Endothelial cell of umbilical vein (primary cell): ENCODE data around the gene DNAI1. TPM values are rescaled to one million over a fixed set of nuclear protein-coding genes. Genes with fewer than 3 reads are reported as not detected.

ENCODE experiments used
- BruUV-seq: library from RNA; stranded (reverse); fragments of 400-500 nt; replicated peaks from 2 replicates; lab custom pipeline; 2021; lab: Mats Ljungman, UMichigan
- CTCF ChIA-PET: fragments of 300-600, 350-600 bp; sonication (Branson Sonifier 250); formaldehyde crosslinking; loops from one replicate; lab custom pipeline; 2021; ENCODE audit warnings: antibody characterized with exemption, inconsistent platforms; lab: Charles Lee
- POLR2A ChIA-PET: fragments of 300-600, 350-600 bp; sonication (Branson Sonifier 250); formaldehyde crosslinking; loops from one replicate; lab custom pipeline; 2021; ENCODE audit warnings: antibody characterized with exemption, inconsistent platforms; lab: Charles Lee
- DNase-seq: peaks from one replicate; pipeline ENCODE4 v3.0.0-alpha.2; 2011; ENCODE audit warnings: low read depth, low spot score
- FAIRE-seq: peaks from 2 replicates; lab custom pipeline; 2011; peaks lifted over from hg19 to GRCh38; lab: Jason Lieb, UNC
- H2AFZ ChIP-seq: 2 replicates; pipeline ENCODE4 v1.6.0; 2012; ENCODE audit warnings: low read depth, low read length, control low read depth, inconsistent platforms
- H3K27ac ChIP-seq: 2 replicates; pipeline ENCODE4 v1.5.1; 2011; ENCODE audit warnings: low read depth, mild to moderate bottlenecking, control low read depth, low read length, moderate library complexity; ENCODE audit not compliant: insufficient read depth
- H3K27me3 ChIP-seq, 2 experiments: 2 replicates each; pipeline versions ENCODE4 v1.6.0 to v1.6.1; 2011; ENCODE audit warnings: low read length in 2 of 2, mixed read lengths in 1 of 2; ENCODE audit not compliant: control insufficient read depth in 2 of 2, insufficient read depth in 2 of 2
- H3K36me3 ChIP-seq, 2 experiments: 2 replicates in 1 of 2; 3 replicates in 1 of 2; pipeline ENCODE4 v1.5.1; 2011; ENCODE audit warnings: low read length in 2 of 2, mild to moderate bottlenecking in 1 of 2, moderate library complexity in 1 of 2; ENCODE audit not compliant: control insufficient read depth in 2 of 2, insufficient read depth in 2 of 2; ENCODE audit errors: extremely low read depth in 1 of 2
- H3K4me1 ChIP-seq: 3 replicates; pipeline ENCODE4 v1.5.1; 2011; ENCODE audit warnings: mild to moderate bottlenecking, low read length; ENCODE audit not compliant: control insufficient read depth, insufficient read depth; ENCODE audit errors: extremely low read depth
- H3K4me2 ChIP-seq: 2 replicates; pipeline ENCODE4 v1.6.1; 2011; ENCODE audit warnings: low read length, control low read depth, mixed read lengths; ENCODE audit not compliant: insufficient read depth
- H3K4me3 ChIP-seq, 3 experiments: fragments of 200-600 bp in 1 of 3; sonication (generic), shearing (Covaris generic) in 1 of 3; replicated peaks in 1 of 3; 2 replicates each; pipeline ENCODE4 v1.5.1; 2011 to 2016; ENCODE audit warnings: control low read depth in 3 of 3, low read length in 3 of 3, mild to moderate bottlenecking in 2 of 3, inconsistent platforms in 1 of 3, low read depth in 1 of 3, moderate library complexity in 1 of 3; ENCODE audit not compliant: insufficient read depth in 1 of 3
- H3K79me2 ChIP-seq: 2 replicates; pipeline ENCODE4 v1.6.0; 2012; ENCODE audit warnings: low read length, inconsistent platforms; ENCODE audit not compliant: control insufficient read depth, insufficient read depth
- H3K9ac ChIP-seq: replicated peaks from 2 replicates; pipeline ENCODE3; 2011; ENCODE audit warnings: low read length, control low read depth; ENCODE audit not compliant: insufficient read depth; ENCODE audit errors: extremely low read depth
- H3K9me1 ChIP-seq: replicated peaks from 3 replicates; pipeline ENCODE4 v1.6.0; 2011; ENCODE audit warnings: mild to moderate bottlenecking, low read length; ENCODE audit not compliant: control insufficient read depth, insufficient read depth; ENCODE audit errors: extremely low read depth
- H3K9me3 ChIP-seq: replicated peaks from 2 replicates; pipeline ENCODE4 v1.5.1; 2012; ENCODE audit warnings: low read length, inconsistent platforms; ENCODE audit not compliant: control insufficient read depth, insufficient read depth
- H4K20me1 ChIP-seq: replicated peaks from 2 replicates; pipeline ENCODE3; 2011; ENCODE audit warnings: mild to moderate bottlenecking, low read length; ENCODE audit not compliant: control insufficient read depth, insufficient read depth; ENCODE audit errors: extremely low read depth
- EZH2 ChIP-seq: IDR thresholded peaks from 2 replicates; pipeline ENCODE4 v1.6.1; 2012; ENCODE audit warnings: borderline replicate concordance, low read depth, mild to moderate bottlenecking, moderate library complexity, low read length, inconsistent platforms; ENCODE audit not compliant: severe bottlenecking
- FOS ChIP-seq: IDR thresholded peaks from 2 replicates; pipeline ENCODE4 v1.6.1; 2011; ENCODE audit warnings: mild to moderate bottlenecking, low read length, moderate library complexity, borderline replicate concordance; ENCODE audit not compliant: insufficient read depth
- GATA2 ChIP-seq: IDR thresholded peaks from 2 replicates; pipeline ENCODE4 v1.7.0; 2011; ENCODE audit warnings: low read depth, mild to moderate bottlenecking, moderate library complexity, mixed read lengths, low read length; ENCODE audit not compliant: insufficient read length, insufficient read depth
- JUN ChIP-seq: IDR thresholded peaks from 2 replicates; pipeline ENCODE4 v1.6.1; 2011; ENCODE audit warnings: borderline replicate concordance, low read depth; ENCODE audit not compliant: insufficient read length, insufficient read depth
- MAX ChIP-seq: IDR thresholded peaks from 2 replicates; pipeline ENCODE4 v1.6.1; 2011; ENCODE audit not compliant: insufficient read depth, insufficient read length
- MYC ChIP-seq: IDR thresholded peaks from one replicate; pipeline ENCODE4 v1.6.1; 2011; ENCODE audit warnings: mild to moderate bottlenecking, low read depth, low read length
- POLR2A ChIP-seq: IDR thresholded peaks from 2 replicates; pipeline ENCODE4 v1.6.1; 2012; ENCODE audit warnings: low read depth, mild to moderate bottlenecking, control low read depth, low read length
- POLR2AphosphoS5 ChIP-seq: IDR thresholded peaks from 2 replicates; pipeline ENCODE4 v1.6.1; 2012; ENCODE audit warnings: low read depth, mild to moderate bottlenecking, control low read depth, low read length, moderate library complexity; ENCODE audit not compliant: insufficient read depth
- dilution Hi-C: fragments of 300-500 bp; cut with MboI; formaldehyde crosslinking; loops from one replicate; pipeline ENCODE4 v1.15.0; 2019; ENCODE audit warnings: low sequenced_read_pairs; ENCODE audit not compliant: extremely low pct_ligation_motif_present
- intact Hi-C: fragments of 100-400 bp; cut with micrococcal nuclease; formaldehyde crosslinking; loops from one replicate; pipeline ENCODE4 v1.10.0; 2022
- polyA plus RNA-seq, 4 experiments: library from polyadenylated mRNA; depleted of rRNA in 3 of 4; stranded (reverse) in 3 of 4; unstranded in 1 of 4; fragments of >200 nt; gene quantifications; 2 replicates each; pipeline versions ENCODE4 v1.2.1 to v1.2.3, GENCODE V29; 2011 to 2012; ENCODE audit warnings: missing spikeins in 1 of 4
- total RNA-seq: library from RNA; stranded (reverse); gene quantifications from 2 replicates; pipeline ENCODE4 v1.2.3, GENCODE V29; 2021
- TF ChIP-seq, protein P1 (sequence below), 2 donors: IDR thresholded peaks; 1 replicate in 1 of 2; 2 replicates in 1 of 2; pipeline ENCODE4 v1.5.1; 2011; ENCODE audit warnings: low read length in 2 of 2, mild to moderate bottlenecking in 2 of 2, moderate library complexity in 2 of 2, control low read depth in 1 of 2, inconsistent platforms in 1 of 2, low read depth in 1 of 2; ENCODE audit not compliant: insufficient read depth in 1 of 2; ENCODE audit errors: extremely low read depth in 1 of 2

DNAI1 gene
- total and polyA plus RNA-seq, 2 donors (not counting 3 experiments of a cell fraction or from before 2014, with no cell fraction given): not detected

DNA sequence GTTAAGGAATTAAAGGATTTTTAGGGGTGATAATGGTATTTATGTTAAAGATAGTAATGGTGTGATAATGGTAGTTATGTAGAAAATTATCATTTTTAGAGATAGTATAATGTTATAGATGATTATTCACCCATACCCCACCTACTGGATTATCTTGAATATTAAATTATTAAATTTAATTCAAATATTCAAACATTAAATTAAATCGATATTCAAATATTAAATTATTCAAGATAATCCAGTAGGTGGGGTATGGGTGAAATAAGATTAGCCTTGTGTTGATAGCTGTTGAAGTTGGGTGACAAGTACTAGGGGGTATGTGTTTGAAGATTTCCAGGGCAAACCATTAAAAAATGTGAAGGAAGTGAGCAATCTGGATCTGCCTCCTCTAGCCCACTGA is 15.8 kb upstream of the DNAI1 start:
- Histone ChIP-seq H3K4me1 (peaks cover 28% of the 10 kb centered on the region), H3K9ac (no peak overlapping the region), H3K4me2 (no peak overlapping the region), H3K36me3 (no peaks in the 10 kb centered on the region), H4K20me1 (no peaks in the 10 kb centered on the region), H3K9me3 (no peaks in the 10 kb centered on the region), H3K4me3 (no peak overlapping the region), H2AFZ (no peak overlapping the region), H3K27ac (no peak overlapping the region), H3K27me3 (no peaks in the 10 kb centered on the region), H3K79me2 (peaks cover 13% of the 10 kb centered on the region), H3K9me1 (no peaks in the 10 kb centered on the region)
- CTCF ChIA-PET: interaction anchor here (1.1 to 4.9 kb wide), 3 partner anchors 13 to 148 kb away, joined by 6 to 37 read pairs (median 8); partner anchors contain the start of genes DNAI1 and FAM219A
- no TSS peak for BruUV-seq
- dilution Hi-C loops: no loop called here
- no peak for FAIRE-seq
- intact Hi-C loops: no loop called here
- DNase-seq: no peak
- POLR2A ChIA-PET: no interaction called here
- TF ChIP-seq EZH2 (no peak), FOS (no peak), MAX (no peak), MYC (no peak), GATA2 (no peak), POLR2AphosphoS5 (no peak), POLR2A (no peak), JUN (no peak)
- TF ChIP-seq, protein P1, sequence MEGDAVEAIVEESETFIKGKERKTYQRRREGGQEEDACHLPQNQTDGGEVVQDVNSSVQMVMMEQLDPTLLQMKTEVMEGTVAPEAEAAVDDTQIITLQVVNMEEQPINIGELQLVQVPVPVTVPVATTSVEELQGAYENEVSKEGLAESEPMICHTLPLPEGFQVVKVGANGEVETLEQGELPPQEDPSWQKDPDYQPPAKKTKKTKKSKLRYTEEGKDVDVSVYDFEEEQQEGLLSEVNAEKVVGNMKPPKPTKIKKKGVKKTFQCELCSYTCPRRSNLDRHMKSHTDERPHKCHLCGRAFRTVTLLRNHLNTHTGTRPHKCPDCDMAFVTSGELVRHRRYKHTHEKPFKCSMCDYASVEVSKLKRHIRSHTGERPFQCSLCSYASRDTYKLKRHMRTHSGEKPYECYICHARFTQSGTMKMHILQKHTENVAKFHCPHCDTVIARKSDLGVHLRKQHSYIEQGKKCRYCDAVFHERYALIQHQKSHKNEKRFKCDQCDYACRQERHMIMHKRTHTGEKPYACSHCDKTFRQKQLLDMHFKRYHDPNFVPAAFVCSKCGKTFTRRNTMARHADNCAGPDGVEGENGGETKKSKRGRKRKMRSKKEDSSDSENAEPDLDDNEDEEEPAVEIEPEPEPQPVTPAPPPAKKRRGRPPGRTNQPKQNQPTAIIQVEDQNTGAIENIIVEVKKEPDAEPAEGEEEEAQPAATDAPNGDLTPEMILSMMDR (IDR thresholded peaks at IDR 0.05; ENCODE audit: extremely low read depth in 1 of 2, insufficient read depth in 1 of 2, low read depth in 1 of 2, low read length in 2 of 2): no peak
